ENCODE data around the gene ITCH.
"Not testable (repeated sequence)": the region's sequence is repeated elsewhere in the genome, so short reads cannot be mapped to it uniquely, and the experiment has no call there.

ITCH gene

GRCh38 chr20:34363062-34363464, at the start of gene ITCH:
TSS of gene ITCH (plus strand) at chr20:34363273. CDS start at chr20:34393812, 30,539 bp downstream.
- peak; percentile 94 to 97 for DNase-seq

DNA sequence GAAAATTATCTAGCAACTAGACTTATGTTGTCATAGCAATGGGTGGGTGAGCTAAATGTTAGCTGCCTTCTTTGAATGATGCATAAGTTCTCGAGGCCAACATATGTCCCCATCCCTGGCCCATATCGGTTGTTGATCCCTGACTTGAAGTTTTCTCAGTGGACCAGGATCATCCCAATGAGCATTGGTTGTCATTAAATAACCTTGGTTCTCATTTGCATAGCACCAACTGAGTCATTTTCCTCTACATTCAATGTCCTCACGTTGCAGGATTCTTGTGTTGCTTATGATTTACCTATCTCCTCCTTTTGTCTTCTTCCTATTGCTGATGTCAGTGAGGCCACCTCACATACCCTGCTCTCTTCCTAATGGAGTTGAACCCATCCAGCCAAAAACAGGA, 47.8 kb upstream of the ITCH start:
- no peak for DNase-seq

- no peak for DNase-seq
Measured at GRCh38 chr20:34316196-34316814, 46.8 kb upstream of the ITCH start.

GRCh38 chr20:34318609-34319443, 44.2 kb upstream of the ITCH start:
- no peak for DNase-seq

DNA sequence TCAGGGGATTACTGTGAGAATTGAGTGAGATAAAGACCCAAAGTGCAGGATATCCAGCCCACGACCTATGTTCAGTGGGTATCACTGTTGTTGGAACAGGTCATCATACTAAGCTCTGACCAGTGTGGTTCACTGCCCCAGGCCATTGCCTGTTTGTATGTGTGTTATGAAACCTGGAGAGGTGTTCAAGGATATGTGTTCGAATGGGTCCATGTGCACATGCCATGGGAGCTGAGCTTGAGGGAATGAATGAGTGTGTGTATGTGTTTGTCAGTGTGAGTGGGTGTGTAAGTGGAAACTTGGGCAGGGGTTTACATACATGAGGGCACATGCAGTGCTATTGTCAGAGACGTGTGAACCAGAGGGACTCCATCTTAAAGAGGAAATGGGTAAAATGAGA, 42.2 kb upstream of the ITCH start:
- DNase-seq = no peak

- no peak for DNase-seq
Measured at GRCh38 chr20:34322267-34323105, 40.6 kb upstream of the ITCH start.

- DNase-seq = no peak
Measured at GRCh38 chr20:34324541-34324940, 38.5 kb upstream of the ITCH start.

GRCh38 chr20:34328207-34328606, 34.9 kb upstream of the ITCH start:
- not testable (repeated sequence) for DNase-seq

DNA sequence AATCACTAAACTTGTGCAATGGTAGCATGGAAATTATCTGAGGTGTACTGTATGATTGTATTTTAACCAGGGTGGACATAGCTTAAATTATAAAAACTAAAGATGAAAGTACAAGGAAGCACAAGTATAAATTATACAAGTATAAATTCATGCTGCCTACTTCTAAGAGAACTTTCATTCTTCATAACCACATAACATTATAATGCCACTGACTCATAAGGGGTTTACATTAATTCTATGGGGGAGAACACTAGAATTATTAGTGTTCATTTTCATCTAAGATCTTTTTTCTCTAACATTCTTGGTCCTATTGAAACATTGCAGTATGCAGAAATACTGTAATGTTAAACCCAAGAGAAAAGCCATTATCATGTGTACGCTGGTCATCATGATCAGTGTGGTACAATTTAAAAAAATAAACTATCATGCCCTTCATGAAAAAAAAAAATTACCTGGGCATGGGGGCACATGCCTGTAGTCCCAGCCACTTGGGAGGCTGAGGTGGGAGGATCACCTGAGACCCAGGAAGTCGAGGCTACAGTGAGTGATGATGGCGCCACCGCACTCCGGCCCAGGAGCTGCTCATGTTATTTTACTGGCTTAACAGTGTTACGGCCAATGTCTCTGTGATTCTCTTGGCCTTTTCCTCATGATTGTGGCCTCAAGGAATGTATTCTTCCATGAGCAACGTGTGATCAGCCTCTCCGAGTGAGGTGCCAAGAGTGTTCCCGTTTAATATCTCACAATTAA, 34.0 kb upstream of the ITCH start:
- no peak for DNase-seq

DNA sequence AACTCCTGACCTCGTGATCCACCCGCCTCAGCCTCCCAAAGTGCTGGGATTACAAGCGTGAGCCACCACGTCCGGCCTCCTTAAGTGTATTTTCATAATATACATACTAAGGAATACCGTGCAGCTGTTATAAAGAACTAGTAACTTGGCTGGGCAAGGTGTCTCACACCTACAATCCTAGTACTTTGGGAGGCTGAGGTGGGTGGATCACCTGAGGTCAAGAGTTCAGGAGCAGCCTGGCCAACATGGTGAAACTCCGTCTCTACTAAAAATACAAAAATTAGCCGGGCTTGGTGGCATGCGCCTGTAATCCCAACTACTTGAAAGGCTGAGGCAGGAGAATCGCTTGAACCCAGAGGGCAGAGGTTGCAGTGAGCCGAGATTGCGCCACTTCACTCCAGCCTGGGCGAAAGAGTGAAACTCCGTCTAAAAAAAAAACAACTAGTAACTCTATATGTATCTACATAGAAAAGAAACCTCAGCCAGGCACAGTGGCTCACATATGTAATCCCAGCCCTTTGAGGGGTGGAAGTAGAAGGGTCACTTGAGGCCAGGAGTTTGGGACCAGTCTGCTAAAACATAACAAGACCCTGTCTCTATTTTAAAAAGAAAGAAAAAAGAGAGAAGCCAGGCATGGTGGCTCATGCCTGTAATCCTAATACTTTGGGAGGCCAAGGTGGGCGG, 32.1 kb upstream of the ITCH start:
- DNase-seq = not testable (repeated sequence)

GRCh38 chr20:34331838-34332237, 31.2 kb upstream of the ITCH start:
- DNase-seq = no peak

DNA sequence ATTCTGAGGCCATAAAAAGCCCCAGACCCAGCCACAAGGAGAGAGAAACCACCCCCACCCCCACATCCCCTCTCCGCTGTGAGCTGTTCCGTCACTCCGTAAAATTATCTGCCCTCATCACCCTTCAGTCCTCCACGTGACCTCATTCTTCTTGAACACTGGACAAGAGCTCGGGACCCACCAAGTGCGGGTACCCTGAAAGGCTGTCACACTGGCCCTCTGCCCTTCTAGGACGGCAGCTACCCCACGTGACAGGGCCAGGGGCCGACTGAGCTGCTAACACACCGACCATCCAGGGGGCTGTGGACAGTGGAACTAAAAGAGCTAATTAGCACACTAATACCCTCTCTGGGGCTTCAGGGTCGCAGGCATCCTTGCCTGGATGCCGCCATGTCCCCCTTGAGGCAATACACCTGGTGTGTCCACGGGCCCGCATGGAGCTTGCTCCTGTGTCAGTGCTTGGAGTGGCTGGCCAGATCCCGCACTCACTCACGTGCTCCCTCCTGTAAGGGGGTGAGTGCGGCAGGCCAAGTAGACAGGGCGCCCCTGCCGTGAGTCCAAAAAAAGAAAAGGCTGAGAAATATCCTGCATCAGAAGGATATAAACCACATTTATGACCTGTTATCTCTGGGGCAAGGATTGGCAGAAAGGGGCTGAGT, 30.7 kb upstream of the ITCH start:
- no peak for DNase-seq

GRCh38 chr20:34333786-34334185, 29.3 kb upstream of the ITCH start:
- DNase-seq = no peak

DNA sequence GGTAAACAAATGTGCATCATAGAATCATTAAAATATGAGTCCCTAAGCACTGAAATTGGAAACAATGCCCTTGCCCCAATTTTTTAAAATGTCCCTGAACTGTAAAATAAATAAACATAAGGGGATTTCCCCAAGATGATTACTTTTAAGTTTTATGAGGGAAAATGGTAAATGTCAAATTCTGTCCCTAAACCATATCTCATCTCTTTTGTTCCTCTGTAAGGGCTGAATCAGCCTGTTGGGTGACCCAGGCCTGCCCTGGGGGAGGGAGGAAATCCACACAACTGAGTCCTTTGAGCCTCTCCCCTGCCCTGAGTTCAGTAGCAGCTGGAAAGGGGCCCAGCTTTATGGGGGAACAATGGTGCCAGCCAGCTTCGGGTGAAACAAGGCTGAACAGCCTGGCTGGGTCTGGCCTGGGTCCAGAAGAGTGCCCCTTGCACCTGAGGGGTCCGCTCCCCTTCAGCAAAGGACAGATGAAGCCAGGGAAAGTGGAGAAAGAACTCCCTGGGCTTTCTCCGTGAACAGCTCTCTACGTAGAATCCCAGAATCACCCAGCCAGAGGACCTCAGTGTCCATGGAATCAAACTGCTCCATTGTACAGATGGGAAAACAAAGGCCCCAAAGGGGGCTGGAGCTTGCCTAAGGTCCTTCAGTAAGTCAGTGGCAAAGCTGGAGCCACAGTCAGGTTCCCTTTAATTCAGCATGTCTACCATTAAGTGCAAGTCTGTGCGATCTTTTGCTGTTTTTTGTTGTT, 28.2 kb upstream of the ITCH start:
- DNase-seq = no peak

DNA sequence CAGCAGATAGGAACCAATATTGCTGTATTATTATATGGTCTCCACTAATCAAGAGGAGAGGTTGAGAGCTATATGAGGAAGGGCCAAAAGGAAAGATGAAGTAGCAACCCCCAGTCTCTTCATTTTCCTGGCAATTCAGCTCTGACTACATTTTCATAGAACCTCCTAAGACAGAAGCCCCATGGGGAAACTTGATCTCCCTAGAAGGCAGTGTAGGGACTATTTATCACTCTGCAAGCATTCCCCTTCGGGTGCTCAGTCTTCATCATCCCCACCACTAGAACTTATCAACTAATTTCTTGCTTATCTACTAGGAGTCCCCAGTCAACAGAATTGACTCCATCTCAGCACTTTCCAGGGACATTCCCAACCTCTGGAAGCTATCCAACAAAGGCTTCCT, 25.5 kb upstream of the ITCH start:
- DNase-seq = no peak

- no peak for DNase-seq
Measured at GRCh38 chr20:34337982-34338726, 24.9 kb upstream of the ITCH start.

GRCh38 chr20:34340726-34341125, 22.3 kb upstream of the ITCH start:
- not testable (repeated sequence) for DNase-seq

- DNase-seq = not testable (repeated sequence)
Measured at GRCh38 chr20:34341199-34341598, 21.9 kb upstream of the ITCH start.

- DNase-seq = no peak
Measured at GRCh38 chr20:34343458-34344211, 19.4 kb upstream of the ITCH start.

Measured in SHP77 (cell line).